Body of pancreas (tissue), 4 donors: ENCODE measurements around the gene FMO5. TPM values are rescaled to one million over a fixed set of nuclear protein-coding genes. Genes with fewer than 3 reads are reported as not detected.

ENCODE experiments used
- ATAC-seq: fragments of 150-250 bp; one replicate; pipeline ENCODE4 v1.9.1; 2016
- DNase-seq, 4 donors: peaks; one replicate each; pipeline ENCODE4 v3.0.0-alpha.2; 2019
- H3K27ac ChIP-seq, 4 donors: fragments of 200-600 bp; sonication (generic); 1 replicate in 3 of 4; 2 replicates in 1 of 4; pipeline versions ENCODE4 v1.5.1 to v1.6.1; 2016 to 2019; ENCODE audit warnings: mild to moderate bottlenecking in 1 of 4, mixed read lengths in 1 of 4, moderate library complexity in 1 of 4
- H3K27me3 ChIP-seq, 2 donors: fragments of 200-600 bp; sonication (generic); one replicate each; pipeline ENCODE4 v1.6.0; 2016; ENCODE audit warnings: mild to moderate bottlenecking in 1 of 2
- H3K36me3 ChIP-seq, 2 donors: fragments of 200-600 bp; sonication (generic); replicated peaks in 1 of 2; 2 replicates each; pipeline ENCODE4 v1.5.1; 2016; ENCODE audit warnings: low read depth in 2 of 2; ENCODE audit not compliant: insufficient read depth in 1 of 2
- H3K4me1 ChIP-seq: fragments of 200-600 bp; sonication (generic); one replicate; pipeline ENCODE4 v1.6.0; 2016
- H3K4me3 ChIP-seq, 2 donors: fragments of 200-600 bp; sonication (generic); 1 replicate in 1 of 2; 2 replicates in 1 of 2; pipeline ENCODE4 v1.5.1; 2016 to 2019
- H3K9me3 ChIP-seq, 3 donors: fragments of 200-600 bp; sonication (generic); 1 replicate in 2 of 3; 2 replicates in 1 of 3; pipeline ENCODE4 v1.5.1; 2016
- CTCF ChIP-seq, 7 experiments: fragments of 450-650 bp in 4 of 7; fragments of 200-600 bp in 3 of 7; sonication (generic) in 3 of 7; IDR thresholded peaks; one replicate each; pipeline ENCODE4 v1.5.1; 2016 to 2019; ENCODE audit warnings: antibody characterized with exemption in 7 of 7
- POLR2A ChIP-seq, 3 donors: fragments of 450-650 bp; IDR thresholded peaks; one replicate each; pipeline ENCODE4 v1.6.1; 2016; ENCODE audit warnings: antibody characterized with exemption in 3 of 3, mild to moderate bottlenecking in 2 of 3
- WGBS, 2 donors: methylation state at CpG; one replicate each; pipeline ENCODE4 v1.1.5; 2017; 5-methylcytosine and 5-hydroxymethylcytosine counted together
- intact Hi-C: fragments of 100-400 bp; cut with DNase I; formaldehyde crosslinking; loops from one replicate; pipeline ENCODE4 v1.15.1; 2023
- total RNA-seq, 2 donors: library from RNA; depleted of rRNA; stranded (reverse); fragments of >200 nt; gene quantifications; one replicate each; pipeline ENCODE4 v1.1.0, GENCODE V29; 2016

FMO5 gene
- total RNA-seq, 2 donors from 2014 or later = 30.6 to 68.6 TPM

- TF ChIP-seq CTCF (IDR thresholded peaks at IDR 0.05) = no peak
- TF ChIP-seq POLR2A (IDR thresholded peaks at IDR 0.05) = no peak
- 35 to 43% methylated on average over 2 of the region's 2 CpGs for WGBS, 2 donors
- Histone ChIP-seq H3K36me3 (no peaks in the 10 kb centered on the region), H3K4me1 (peaks cover 9% of the 10 kb centered on the region), H3K27ac (peak overlapping the region in 2 of 4 donors; percentile 17 to 38), H3K27me3 (no peaks in the 10 kb centered on the region), H3K9me3 (no peaks in the 10 kb centered on the region), H3K4me3 (no peak overlapping the region)
- intact Hi-C loops = no loop called here
- no peak for DNase-seq
- no peak for ATAC-seq
These were observed 39.7 kb downstream of the FMO5 start for GRCh38 chr1:147185432-147185831.

- H3K27me3 ChIP-seq = no peaks in the 10 kb centered on the region
- H3K4me1 ChIP-seq = peaks cover 17% of the 10 kb centered on the region
- no peak for TF ChIP-seq POLR2A (IDR thresholded peaks at IDR 0.05)
- TF ChIP-seq CTCF (IDR thresholded peaks at IDR 0.05) = no peak
- H3K9me3 ChIP-seq = no peaks in the 10 kb centered on the region
- ATAC-seq (no peak), DNase-seq (no peak)
- H3K27ac ChIP-seq = no peak overlapping the region
- no peaks in the 10 kb centered on the region for H3K36me3 ChIP-seq
- whole genome bisulfite sequencing, 2 donors = 73 to 82% methylated on average over 36 of the region's 36 CpGs
- no peak overlapping the region for H3K4me3 ChIP-seq
- intact Hi-C loops = loop anchor here (10.0 kb wide), 1 partner anchor 67 kb away; the partner anchor contains the start of gene CHD1L
These were observed 47.3 kb downstream of the FMO5 start for GRCh38 chr1:147177611-147178380.

GRCh38 chr1:147172168-147173016 is 52.7 kb downstream of the FMO5 start, which contains the start of gene PRKAB2:
Gene PRKAB2, minus strand, starts transcription at chr1:147172470. Its CDS starts 326 bp downstream, at chr1:147172144.
- Histone ChIP-seq H3K4me3 (peak within 1 kb of the TSS; percentile 73 to 87), H3K4me1 (peaks cover 54% of the 10 kb centered on the region), H3K36me3 (no peaks in the 10 kb centered on the region), H3K9me3 (no peaks in the 10 kb centered on the region), H3K27ac (peak within 1 kb of the TSS; percentile 89 to 94 (median 93)), H3K27me3 (no peaks in the 10 kb centered on the region)
- intact Hi-C loops = loop anchor here (10.0 kb wide), 1 partner anchor 72 kb away; the partner anchor contains the start of gene CHD1L
- DNase-seq (peak; percentile 96 to 98 (median 97)), ATAC-seq (peak; percentile 95)
- WGBS, 2 donors = 0% methylated on average over 46 to 72 of the region's 72 CpGs
- TF ChIP-seq CTCF (IDR thresholded peaks at IDR 0.05) = peak; percentile 91 to 100 (median 95)
- peak; percentile 74 to 92 (median 89) for TF ChIP-seq POLR2A (IDR thresholded peaks at IDR 0.05)

- ATAC-seq = no peak
- H3K9me3 ChIP-seq = no peaks in the 10 kb centered on the region
- H3K4me3 ChIP-seq = peak overlapping the region; percentile 73 to 87
- intact Hi-C loops = loop anchor here (10.0 kb wide), 1 partner anchor 73 kb away; the partner anchor contains the start of gene CHD1L
- TF ChIP-seq CTCF (IDR thresholded peaks at IDR 0.05) (no peak), POLR2A (IDR thresholded peaks at IDR 0.05) (no peak)
- H3K27ac ChIP-seq = peak overlapping the region; percentile 89 to 94 (median 93)
- peak in 1 of 4 donors; percentile 16 for DNase-seq
- H3K4me1 ChIP-seq = peaks cover 54% of the 10 kb centered on the region
- no peaks in the 10 kb centered on the region for H3K36me3 ChIP-seq
- 0% methylated on average over 20 to 32 of the region's 32 CpGs for WGBS, 2 donors
- H3K27me3 ChIP-seq = no peaks in the 10 kb centered on the region
These were observed 53.6 kb downstream of the FMO5 start for GRCh38 chr1:147171399-147172167.
